CD14-positive monocyte (primary cell): ENCODE results near the gene TJP2. TPM values are rescaled to one million over a fixed set of nuclear protein-coding genes. Genes with fewer than 3 reads are reported as not detected.

Experiments used
- DNase-seq, 3 donors: peaks; one replicate each; pipeline ENCODE4 v3.0.0-alpha.2; 2011 to 2022
- H2AFZ ChIP-seq: 2 replicates; pipeline ENCODE4 v1.6.0; 2012; ENCODE audit warnings: mild to moderate bottlenecking, low read depth, low read length, inconsistent platforms; ENCODE audit not compliant: insufficient read depth, poor library complexity, severe bottlenecking
- H3K27ac ChIP-seq, 2 donors: 1 replicate in 1 of 2; 2 replicates in 1 of 2; pipeline ENCODE4 v1.5.1; 2012 to 2013; ENCODE audit warnings: low read length in 2 of 2, control low read depth in 1 of 2, inconsistent platforms in 1 of 2, low read depth in 1 of 2, mild to moderate bottlenecking in 1 of 2
- H3K27me3 ChIP-seq, 2 donors: one replicate each; pipeline versions ENCODE4 v1.6.0 to v1.6.1; 2011 to 2013; ENCODE audit warnings: low read length in 2 of 2; ENCODE audit not compliant: control insufficient read depth in 2 of 2, insufficient read depth in 2 of 2
- H3K36me3 ChIP-seq, 2 donors: replicated peaks in 1 of 2; 1 replicate in 1 of 2; 2 replicates in 1 of 2; pipeline versions ENCODE4 v1.5.1 to v1.6.1; 2012 to 2013; ENCODE audit warnings: low read length in 2 of 2, control low read depth in 1 of 2, inconsistent platforms in 1 of 2, mild to moderate bottlenecking in 1 of 2; ENCODE audit not compliant: insufficient read depth in 2 of 2, control insufficient read depth in 1 of 2
- H3K4me1 ChIP-seq, 2 donors: 1 replicate in 1 of 2; 2 replicates in 1 of 2; pipeline versions ENCODE4 v1.5.1 to v1.6.1; 2012 to 2013; ENCODE audit warnings: low read length in 2 of 2, control low read depth in 1 of 2, inconsistent platforms in 1 of 2, mild to moderate bottlenecking in 1 of 2, moderate library complexity in 1 of 2; ENCODE audit not compliant: insufficient read depth in 2 of 2, control insufficient read depth in 1 of 2
- H3K4me2 ChIP-seq: replicated peaks from 2 replicates; pipeline ENCODE3; 2012; ENCODE audit warnings: low read length, moderate library complexity, mild to moderate bottlenecking; ENCODE audit not compliant: poor library complexity, severe bottlenecking; ENCODE audit errors: extremely low read depth
- H3K4me3 ChIP-seq, 3 experiments: fragments of 200-600 bp in 1 of 3; sonication (generic) in 1 of 3; replicated peaks in 1 of 3; 1 replicate in 2 of 3; 2 replicates in 1 of 3; pipeline ENCODE4 v1.5.1; 2011 to 2013; ENCODE audit warnings: low read length in 3 of 3, mild to moderate bottlenecking in 3 of 3, control low read depth in 2 of 3, low read depth in 2 of 3, inconsistent platforms in 1 of 3, moderate library complexity in 1 of 3
- H3K79me2 ChIP-seq: 2 replicates; pipeline ENCODE4 v1.6.0; 2012; ENCODE audit warnings: mild to moderate bottlenecking, control low read depth, inconsistent platforms, low read length, moderate library complexity; ENCODE audit not compliant: insufficient read depth
- H3K9ac ChIP-seq: 2 replicates; pipeline ENCODE4 v1.6.0; 2017; ENCODE audit warnings: low read length, mild to moderate bottlenecking; ENCODE audit not compliant: insufficient read depth, poor library complexity, severe bottlenecking
- H3K9me3 ChIP-seq, 2 donors: replicated peaks in 1 of 2; 1 replicate in 1 of 2; 2 replicates in 1 of 2; pipeline versions ENCODE4 v1.5.1 to v1.6.1; 2012 to 2013; ENCODE audit warnings: low read length in 2 of 2, control low read depth in 1 of 2; ENCODE audit not compliant: control insufficient read depth in 1 of 2, insufficient read depth in 1 of 2
- H4K20me1 ChIP-seq: 2 replicates; pipeline ENCODE4 v1.6.0; 2012; ENCODE audit warnings: mild to moderate bottlenecking, low read length, control low read depth, moderate library complexity; ENCODE audit not compliant: insufficient read depth
- H3K27ac Mint-ChIP-seq, 7 donors: one replicate each; pipeline ENCODE4 v1.8.0; 2020; ENCODE audit warnings: mild to moderate bottlenecking in 7 of 7, mixed read lengths in 7 of 7, moderate library complexity in 6 of 7, inconsistent platforms in 2 of 7
- H3K27me3 Mint-ChIP-seq, 3 donors: one replicate each; pipeline ENCODE4 v1.8.0; 2021 to 2022; ENCODE audit warnings: low read depth in 3 of 3, mild to moderate bottlenecking in 3 of 3, mixed read lengths in 3 of 3, moderate library complexity in 3 of 3, inconsistent platforms in 1 of 3
- H3K36me3 Mint-ChIP-seq, 2 donors: one replicate each; pipeline ENCODE4 v1.8.0; 2020; ENCODE audit warnings: mixed read lengths in 2 of 2, inconsistent platforms in 1 of 2, mild to moderate bottlenecking in 1 of 2
- H3K4me1 Mint-ChIP-seq: one replicate; pipeline ENCODE4 v1.8.0; 2020; ENCODE audit warnings: mild to moderate bottlenecking, mixed read lengths
- H3K4me3 Mint-ChIP-seq, 2 donors: one replicate each; pipeline ENCODE4 v1.8.0; 2020; ENCODE audit warnings: mild to moderate bottlenecking in 2 of 2, mixed read lengths in 2 of 2, moderate library complexity in 1 of 2
- H3K9me3 Mint-ChIP-seq, 7 donors: one replicate each; pipeline ENCODE4 v1.8.0; 2020 to 2022; ENCODE audit warnings: mixed read lengths in 7 of 7, mild to moderate bottlenecking in 6 of 7, moderate library complexity in 6 of 7, inconsistent platforms in 2 of 7
- WGBS: methylation state at CpG from one replicate; pipeline ENCODE4 v1.1.5; 2013; ENCODE audit warnings: missing lambda C conversion rate; ENCODE audit not compliant: insufficient coverage; 5-methylcytosine and 5-hydroxymethylcytosine counted together
- intact Hi-C, 2 donors: fragments of 100-400 bp; cut with micrococcal nuclease; formaldehyde crosslinking; loops; one replicate each; pipeline versions ENCODE4 v1.15.0 to v1.15.1; 2023
- polyA plus RNA-seq, 3 donors: library from polyadenylated mRNA; depleted of rRNA in 1 of 3; unstranded in 2 of 3; stranded (reverse) in 1 of 3; fragments of 300-500 nt in 2 of 3; fragments of >200 nt in 1 of 3; fragmentation: Illumina TruSeq in 2 of 3; gene quantifications; 1 replicate in 2 of 3; 2 replicates in 1 of 3; pipeline ENCODE4 v1.2.3, GENCODE V29; 2012 to 2021
- TF ChIP-seq, protein P1 (sequence below): fragments of 200-600 bp; IDR thresholded peaks from one replicate; pipeline ENCODE4 v1.8.0; 2022; ENCODE audit warnings: antibody characterized with exemption, mild to moderate bottlenecking

Gene TJP2
- polyA plus RNA-seq, 3 donors: 8.0 to 17.8 (median 13.8) TPM

DNA sequence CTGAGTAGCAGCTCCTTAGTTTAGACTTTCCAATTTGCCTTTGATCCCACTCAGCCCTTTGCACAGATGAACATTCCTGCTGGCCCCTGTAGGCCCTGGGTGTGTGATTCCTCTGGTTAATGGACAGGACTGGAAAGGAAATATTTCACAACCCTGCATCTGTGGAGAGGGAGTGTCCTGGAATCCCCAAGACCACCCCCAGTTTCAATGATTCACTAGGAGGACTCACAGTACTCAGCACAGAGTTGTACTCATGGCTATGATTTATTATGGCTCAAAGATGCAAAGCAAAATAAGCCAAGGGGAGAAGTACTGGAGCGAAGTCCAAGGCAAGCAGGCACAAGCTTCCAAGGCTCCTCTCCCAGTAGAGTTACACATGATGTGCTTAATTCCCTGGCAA, 42.4 kb upstream of the TJP2 start:
- Histone ChIP-seq H3K9me3 (no peaks in the 10 kb centered on the region), H3K27me3 (no peaks in the 10 kb centered on the region), H3K27ac (no peak overlapping the region), H3K36me3 (no peaks in the 10 kb centered on the region), H2AFZ (no peak overlapping the region), H3K4me2 (no peak overlapping the region), H3K9ac (no peak overlapping the region), H4K20me1 (no peaks in the 10 kb centered on the region), H3K4me1 (no peaks in the 10 kb centered on the region), H3K79me2 (no peaks in the 10 kb centered on the region), H3K4me3 (no peak overlapping the region)
- H3K9me3 Mint-ChIP-seq: no peaks in the 10 kb centered on the region
- no peaks in the 10 kb centered on the region for H3K4me1 Mint-ChIP-seq
- WGBS: 89% methylated on average over 1 of the region's 1 CpG
- peaks cover 0 to 2% (median 0%) of the 10 kb centered on the region in 3 donors for H3K27me3 Mint-ChIP-seq
- TF ChIP-seq, protein P1, sequence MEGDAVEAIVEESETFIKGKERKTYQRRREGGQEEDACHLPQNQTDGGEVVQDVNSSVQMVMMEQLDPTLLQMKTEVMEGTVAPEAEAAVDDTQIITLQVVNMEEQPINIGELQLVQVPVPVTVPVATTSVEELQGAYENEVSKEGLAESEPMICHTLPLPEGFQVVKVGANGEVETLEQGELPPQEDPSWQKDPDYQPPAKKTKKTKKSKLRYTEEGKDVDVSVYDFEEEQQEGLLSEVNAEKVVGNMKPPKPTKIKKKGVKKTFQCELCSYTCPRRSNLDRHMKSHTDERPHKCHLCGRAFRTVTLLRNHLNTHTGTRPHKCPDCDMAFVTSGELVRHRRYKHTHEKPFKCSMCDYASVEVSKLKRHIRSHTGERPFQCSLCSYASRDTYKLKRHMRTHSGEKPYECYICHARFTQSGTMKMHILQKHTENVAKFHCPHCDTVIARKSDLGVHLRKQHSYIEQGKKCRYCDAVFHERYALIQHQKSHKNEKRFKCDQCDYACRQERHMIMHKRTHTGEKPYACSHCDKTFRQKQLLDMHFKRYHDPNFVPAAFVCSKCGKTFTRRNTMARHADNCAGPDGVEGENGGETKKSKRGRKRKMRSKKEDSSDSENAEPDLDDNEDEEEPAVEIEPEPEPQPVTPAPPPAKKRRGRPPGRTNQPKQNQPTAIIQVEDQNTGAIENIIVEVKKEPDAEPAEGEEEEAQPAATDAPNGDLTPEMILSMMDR: no peak
- H3K27ac Mint-ChIP-seq: no peak overlapping the region
- H3K4me3 Mint-ChIP-seq: no peak overlapping the region
- DNase-seq: no peak
- intact Hi-C loops: no loop called here
- no peaks in the 10 kb centered on the region for H3K36me3 Mint-ChIP-seq

DNA sequence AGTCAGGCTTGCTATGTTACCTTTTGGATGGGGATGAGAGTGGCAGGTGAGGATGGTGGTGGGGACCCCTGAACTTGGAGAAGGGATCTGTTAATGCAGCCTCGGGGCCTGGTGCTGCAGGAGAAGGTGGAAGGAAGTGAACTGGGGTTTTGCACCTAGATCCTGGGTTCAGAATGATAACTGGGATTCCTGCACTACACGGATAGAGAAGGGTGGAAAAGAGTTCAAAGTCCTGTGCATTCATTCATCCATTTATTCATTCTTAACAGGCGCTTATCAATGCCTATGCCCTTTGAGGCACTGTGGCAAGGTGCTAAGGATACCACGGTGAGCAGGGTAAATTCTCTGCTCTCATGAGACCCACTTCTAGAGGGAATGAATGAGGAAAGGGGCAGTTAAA, 41.7 kb upstream of the TJP2 start:
- no peaks in the 10 kb centered on the region for H3K4me1 Mint-ChIP-seq
- no peaks in the 10 kb centered on the region for H3K79me2 ChIP-seq

More for the DNA sequence above, 41.7 kb upstream of the TJP2 start:
- H3K4me2 ChIP-seq: no peak overlapping the region
- H2AFZ ChIP-seq: no peak overlapping the region
- no peak for DNase-seq
- TF ChIP-seq, protein P1: no peak
- Mint-ChIP-seq H3K9me3 (no peaks in the 10 kb centered on the region), H3K36me3 (no peaks in the 10 kb centered on the region), H3K27ac (no peak overlapping the region), H3K4me3 (no peak overlapping the region), H3K27me3 (peaks cover 0 to 2% (median 0%) of the 10 kb centered on the region in 3 donors)
- no peaks in the 10 kb centered on the region for H3K27me3 ChIP-seq
- no peaks in the 10 kb centered on the region for H3K9me3 ChIP-seq
- H3K4me3 ChIP-seq: no peak overlapping the region
- no peak overlapping the region for H3K27ac ChIP-seq
- no peaks in the 10 kb centered on the region for H3K4me1 ChIP-seq
- intact Hi-C loops: no loop called here
- H3K36me3 ChIP-seq: no peaks in the 10 kb centered on the region
- no peaks in the 10 kb centered on the region for H4K20me1 ChIP-seq
- WGBS: 50% methylated on average over 1 of the region's 4 CpGs
- no peak overlapping the region for H3K9ac ChIP-seq
